SK-N-SH (cell line): Measurements from ENCODE around the gene TRAF2. TPM values are rescaled to one million over a fixed set of nuclear protein-coding genes. Genes with fewer than 3 reads are reported as not detected.

Experiments used
- CTCF ChIA-PET: fragments of 300-600, 350-600 bp; formaldehyde crosslinking; extraction: SDS; loops from one replicate; lab custom pipeline; 2021; lab: Yijun Ruan, JAX
- POLR2A ChIA-PET: fragments of 350-600 bp; sonication (Branson Sonifier 250); formaldehyde crosslinking; extraction: SDS; loops from one replicate; lab custom pipeline; 2020; ENCODE audit warnings: antibody characterized with exemption, inconsistent platforms; lab: Yijun Ruan, JAX
- DNase-seq: peaks from one replicate; pipeline ENCODE4 v3.0.0; 2012
- H2AFZ ChIP-seq: fragments of 200-600 bp; sonication (generic); 2 replicates; pipeline ENCODE4 v1.8.1; 2016; ENCODE audit warnings: antibody characterized with exemption, mild to moderate bottlenecking, low read depth
- H3F3A ChIP-seq: fragments of 200-600 bp; sonication (generic); replicated peaks from 2 replicates; pipeline ENCODE3; 2016; ENCODE audit warnings: antibody characterized with exemption, mild to moderate bottlenecking; ENCODE audit not compliant: insufficient read depth
- H3K27ac ChIP-seq, 2 experiments: fragments of 200-500 bp in 1 of 2; fragments of 200-600 bp in 1 of 2; sonication (Bioruptor generic) in 1 of 2; sonication (generic), shearing (Covaris generic) in 1 of 2; 2 replicates each; pipeline versions ENCODE4 v1.5.1 to v1.6.1; 2014 to 2016; ENCODE audit warnings: low read depth in 2 of 2, inconsistent platforms in 1 of 2, low read length in 1 of 2, mild to moderate bottlenecking in 1 of 2, mixed read lengths in 1 of 2
- H3K27me3 ChIP-seq: fragments of 200-600 bp; sonication (generic), shearing (Covaris generic); 2 replicates; pipeline ENCODE4 v1.6.1; 2016; ENCODE audit warnings: mixed run types; ENCODE audit not compliant: insufficient read depth
- H3K36me3 ChIP-seq, 2 experiments: fragments of 200-500 bp in 1 of 2; fragments of 200-600 bp in 1 of 2; sonication (Bioruptor generic) in 1 of 2; sonication (generic) in 1 of 2; replicated peaks in 1 of 2; 2 replicates each; pipeline versions ENCODE3 to v1.5.1; 2014 to 2016; ENCODE audit warnings: low read length in 1 of 2, mild to moderate bottlenecking in 1 of 2; ENCODE audit not compliant: insufficient read depth in 2 of 2, control insufficient read depth in 1 of 2
- H3K4me1 ChIP-seq, 2 experiments: fragments of 200-500 bp in 1 of 2; fragments of 200-600 bp in 1 of 2; sonication (Bioruptor generic) in 1 of 2; sonication (generic), shearing (Covaris generic) in 1 of 2; 2 replicates each; pipeline versions ENCODE4 v1.5.1 to v1.6.1; 2014 to 2016; ENCODE audit warnings: low read depth in 1 of 2, low read length in 1 of 2, mixed run types in 1 of 2; ENCODE audit not compliant: insufficient read depth in 2 of 2, control insufficient read depth in 1 of 2
- H3K4me2 ChIP-seq: fragments of 200-600 bp; sonication (generic), shearing (Covaris generic); 2 replicates; pipeline ENCODE4 v1.6.1; 2017; ENCODE audit warnings: mixed run types
- H3K4me3 ChIP-seq, 2 experiments: fragments of 200-500 bp in 1 of 2; fragments of 200-600 bp in 1 of 2; sonication (Bioruptor generic) in 1 of 2; sonication (generic), shearing (Covaris generic) in 1 of 2; 2 replicates each; pipeline versions ENCODE4 v1.5.1 to v1.8.1; 2014 to 2016; ENCODE audit warnings: low read depth in 2 of 2, inconsistent platforms in 1 of 2, low read length in 1 of 2, mild to moderate bottlenecking in 1 of 2, mixed read lengths in 1 of 2, moderate library complexity in 1 of 2
- H3K79me2 ChIP-seq: fragments of 200-600 bp; sonication (generic); 2 replicates; pipeline ENCODE4 v1.8.1; 2017; ENCODE audit warnings: mild to moderate bottlenecking; ENCODE audit not compliant: insufficient read depth
- H3K9ac ChIP-seq: fragments of 200-600 bp; sonication (generic); 2 replicates; pipeline ENCODE4 v1.6.1; 2017; ENCODE audit warnings: mixed run types
- H3K9me2 ChIP-seq: fragments of 200-600 bp; sonication (generic); 2 replicates; pipeline ENCODE4 v1.6.1; 2017; ENCODE audit warnings: mixed run types
- H3K9me3 ChIP-seq: fragments of 200-600 bp; sonication (generic); 2 replicates; pipeline ENCODE4 v1.6.1; 2017; ENCODE audit warnings: mixed run types, mild to moderate bottlenecking, moderate library complexity
- H4K20me1 ChIP-seq: fragments of 200-600 bp; sonication (generic); 2 replicates; pipeline ENCODE4 v1.6.1; 2017; ENCODE audit warnings: mild to moderate bottlenecking, mixed run types; ENCODE audit not compliant: insufficient read depth
- ELF1 ChIP-seq: IDR thresholded peaks from 2 replicates; pipeline ENCODE4 v1.4.0; 2012
- EZH2phosphoT487 ChIP-seq: fragments of 200-600 bp; sonication (generic); IDR thresholded peaks from 2 replicates; pipeline ENCODE4 v1.6.1; 2017; ENCODE audit warnings: low read depth, mixed run types, mild to moderate bottlenecking, antibody characterized with exemption, moderate library complexity, borderline replicate concordance
- FOXM1 ChIP-seq: IDR thresholded peaks from 2 replicates; pipeline ENCODE4 v1.4.0; 2012; ENCODE audit warnings: low read depth, mild to moderate bottlenecking
- GATA2 ChIP-seq: sonication (generic); formaldehyde crosslinking; IDR thresholded peaks from 2 replicates; pipeline ENCODE4 v1.5.0; 2020; ENCODE audit warnings: mild to moderate bottlenecking, missing genetic modification reagents
- JUND ChIP-seq: IDR thresholded peaks from 2 replicates; pipeline ENCODE4 v1.4.0; 2012
- MXI1 ChIP-seq: IDR thresholded peaks from 2 replicates; pipeline ENCODE4 v1.6.1; 2012; ENCODE audit warnings: mild to moderate bottlenecking, low read depth, low read length, improper control_type of control experiment
- NRF1 ChIP-seq: IDR thresholded peaks from 2 replicates; pipeline ENCODE4 v1.6.1; 2012; ENCODE audit warnings: low read depth, mild to moderate bottlenecking, low read length
- RAD21 ChIP-seq: IDR thresholded peaks from 2 replicates; pipeline ENCODE4 v1.6.1; 2012; ENCODE audit warnings: mild to moderate bottlenecking, low read length
- RXRA ChIP-seq: IDR thresholded peaks from 2 replicates; pipeline ENCODE4 v1.4.0; 2012; ENCODE audit warnings: low read depth, mild to moderate bottlenecking, borderline replicate concordance
- SIN3A ChIP-seq: IDR thresholded peaks from 2 replicates; pipeline ENCODE4 v1.6.1; 2012; ENCODE audit warnings: low read depth, mild to moderate bottlenecking, low read length, moderate library complexity, borderline replicate concordance
- WGBS: methylation state at CpG from one replicate; pipeline ENCODE4 v1.1.6; 2017; ENCODE audit warnings: low lambda C conversion rate; 5-methylcytosine and 5-hydroxymethylcytosine counted together
- polyA plus RNA-seq, 3 experiments: library from polyadenylated mRNA; depleted of rRNA; stranded (reverse); fragments of >200 nt; gene quantifications; 2 replicates each; pipeline ENCODE4 v1.2.3, GENCODE V29; 2012
- TF ChIP-seq, protein P1 (sequence below): fragments of 200-600 bp; sonication (generic); IDR thresholded peaks from 2 replicates; pipeline ENCODE4 v1.6.1; 2017; ENCODE audit warnings: antibody characterized with exemption, mild to moderate bottlenecking, moderate library complexity
- TF ChIP-seq, protein P2 (sequence below): fragments of 150-350 bp; IDR thresholded peaks from 2 replicates; pipeline ENCODE4 v1.6.1; 2017; ENCODE audit warnings: antibody characterized with exemption, low read length, low read depth, borderline replicate concordance
- TF ChIP-seq, protein P3 (sequence below): IDR thresholded peaks from 2 replicates; pipeline ENCODE4; 2012

The TRAF2 gene
- polyA plus RNA-seq, 1 of the 3 experiments (the other 2 are of a cell fraction), result 15.4 TPM

DNA sequence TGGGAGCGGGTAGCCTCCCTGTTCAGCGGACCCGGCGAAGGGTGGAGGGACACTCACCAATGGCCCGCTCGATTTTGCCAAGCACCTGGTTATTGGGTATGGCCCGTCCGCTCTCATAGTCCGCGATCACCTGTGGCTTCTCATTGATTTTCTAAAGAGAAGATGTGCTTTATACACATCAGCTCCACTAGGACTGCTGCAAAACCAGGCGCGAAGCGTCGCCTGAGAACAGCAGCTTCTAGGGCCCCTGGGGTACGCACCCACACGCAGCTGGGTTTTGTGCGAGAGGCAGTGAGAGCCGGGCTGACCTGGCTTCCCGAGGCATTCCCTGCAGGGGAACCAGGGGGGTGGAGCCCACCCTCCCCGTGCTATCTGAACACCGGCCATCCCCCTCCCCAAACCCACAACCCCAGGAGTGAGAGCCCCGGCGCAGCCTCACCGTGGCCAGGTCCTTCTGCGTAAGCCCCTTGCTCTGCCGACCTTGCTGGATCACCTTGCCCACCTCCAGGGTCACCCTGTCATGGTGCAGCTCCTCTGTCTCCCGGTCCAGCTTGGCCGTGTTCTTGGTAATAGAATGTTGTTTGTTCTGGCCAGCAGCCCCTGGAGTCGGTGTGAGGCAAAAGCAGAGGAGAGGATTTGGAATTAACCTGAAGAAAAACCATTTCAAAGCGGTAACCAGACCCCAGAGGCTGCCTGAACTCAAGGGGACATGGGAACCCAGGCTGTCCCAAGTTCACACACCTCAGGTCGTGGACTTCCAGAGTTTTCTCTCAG, 23.3 kb upstream of the TRAF2 start:
- Histone ChIP-seq H4K20me1 (no peaks in the 10 kb centered on the region), H3K9me2 (no peaks in the 10 kb centered on the region), H3K79me2 (peaks cover 43% of the 10 kb centered on the region), H3K27me3 (no peaks in the 10 kb centered on the region), H3K9me3 (no peaks in the 10 kb centered on the region)
- POLR2A ChIA-PET, result interaction anchor here (0.7 to 1.1 kb wide), 2 partner anchors 11 to 62 kb away, joined by 3 to 4 read pairs; no protein-coding TSS in a partner anchor
- no peak for TF ChIP-seq RXRA
- TF ChIP-seq SIN3A, result no peak
- no peak for TF ChIP-seq EZH2phosphoT487
- TF ChIP-seq, protein P1, sequence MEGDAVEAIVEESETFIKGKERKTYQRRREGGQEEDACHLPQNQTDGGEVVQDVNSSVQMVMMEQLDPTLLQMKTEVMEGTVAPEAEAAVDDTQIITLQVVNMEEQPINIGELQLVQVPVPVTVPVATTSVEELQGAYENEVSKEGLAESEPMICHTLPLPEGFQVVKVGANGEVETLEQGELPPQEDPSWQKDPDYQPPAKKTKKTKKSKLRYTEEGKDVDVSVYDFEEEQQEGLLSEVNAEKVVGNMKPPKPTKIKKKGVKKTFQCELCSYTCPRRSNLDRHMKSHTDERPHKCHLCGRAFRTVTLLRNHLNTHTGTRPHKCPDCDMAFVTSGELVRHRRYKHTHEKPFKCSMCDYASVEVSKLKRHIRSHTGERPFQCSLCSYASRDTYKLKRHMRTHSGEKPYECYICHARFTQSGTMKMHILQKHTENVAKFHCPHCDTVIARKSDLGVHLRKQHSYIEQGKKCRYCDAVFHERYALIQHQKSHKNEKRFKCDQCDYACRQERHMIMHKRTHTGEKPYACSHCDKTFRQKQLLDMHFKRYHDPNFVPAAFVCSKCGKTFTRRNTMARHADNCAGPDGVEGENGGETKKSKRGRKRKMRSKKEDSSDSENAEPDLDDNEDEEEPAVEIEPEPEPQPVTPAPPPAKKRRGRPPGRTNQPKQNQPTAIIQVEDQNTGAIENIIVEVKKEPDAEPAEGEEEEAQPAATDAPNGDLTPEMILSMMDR, result no peak
- TF ChIP-seq FOXM1, result no peak
- TF ChIP-seq NRF1, result no peak
- TF ChIP-seq, protein P2, sequence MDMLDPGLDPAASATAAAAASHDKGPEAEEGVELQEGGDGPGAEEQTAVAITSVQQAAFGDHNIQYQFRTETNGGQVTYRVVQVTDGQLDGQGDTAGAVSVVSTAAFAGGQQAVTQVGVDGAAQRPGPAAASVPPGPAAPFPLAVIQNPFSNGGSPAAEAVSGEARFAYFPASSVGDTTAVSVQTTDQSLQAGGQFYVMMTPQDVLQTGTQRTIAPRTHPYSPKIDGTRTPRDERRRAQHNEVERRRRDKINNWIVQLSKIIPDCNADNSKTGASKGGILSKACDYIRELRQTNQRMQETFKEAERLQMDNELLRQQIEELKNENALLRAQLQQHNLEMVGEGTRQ, result no peak
- TF ChIP-seq GATA2 (CRISPR knock-in tag), result no peak
- TF ChIP-seq ELF1, result no peak
- no peak for TF ChIP-seq JUND
- TF ChIP-seq, all 33 proteins: peak for 0
- Histone ChIP-seq H3K27ac (no peak overlapping the region), H3K36me3 (peaks cover 23 to 37% of the 10 kb centered on the region in 2 experiments), H3F3A (no peaks in the 10 kb centered on the region), H3K4me3 (no peak overlapping the region), H3K4me1 (peaks cover 9 to 19% of the 10 kb centered on the region in 2 experiments; a peak in 3 of 4 replicates), H3K4me2 (no peak overlapping the region), H2AFZ (no peak overlapping the region), H3K9ac (no peak overlapping the region)
- WGBS, result 93% methylated on average over 27 of the region's 31 CpGs
- CTCF ChIA-PET, result interaction anchor here (0.6 to 2.0 kb wide), 3 partner anchors 21 to 172 kb away, joined by 3 to 4 read pairs (median 4); partner anchors contain the start of gene AJM1
- DNase-seq, result no peak

GRCh38 chr9:136863623-136864273, 22.6 kb upstream of the TRAF2 start:
- TF ChIP-seq RAD21 (no peak), GATA2 (CRISPR knock-in tag) (no peak), MXI1 (no peak)
- TF ChIP-seq, protein P3, sequence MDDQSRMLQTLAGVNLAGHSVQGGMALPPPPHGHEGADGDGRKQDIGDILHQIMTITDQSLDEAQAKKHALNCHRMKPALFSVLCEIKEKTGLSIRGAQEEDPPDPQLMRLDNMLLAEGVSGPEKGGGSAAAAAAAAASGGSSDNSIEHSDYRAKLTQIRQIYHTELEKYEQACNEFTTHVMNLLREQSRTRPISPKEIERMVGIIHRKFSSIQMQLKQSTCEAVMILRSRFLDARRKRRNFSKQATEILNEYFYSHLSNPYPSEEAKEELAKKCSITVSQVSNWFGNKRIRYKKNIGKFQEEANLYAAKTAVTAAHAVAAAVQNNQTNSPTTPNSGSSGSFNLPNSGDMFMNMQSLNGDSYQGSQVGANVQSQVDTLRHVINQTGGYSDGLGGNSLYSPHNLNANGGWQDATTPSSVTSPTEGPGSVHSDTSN, result no peak
- no peak for DNase-seq
- H3K9me2 ChIP-seq, result no peaks in the 10 kb centered on the region
- H3K36me3 ChIP-seq, result peaks cover 23 to 34% of the 10 kb centered on the region in 2 experiments
- no peaks in the 10 kb centered on the region for H3K27me3 ChIP-seq
- H3F3A ChIP-seq, result no peaks in the 10 kb centered on the region
- no peak overlapping the region for H3K27ac ChIP-seq
- WGBS, result 98% methylated on average over 12 of the region's 12 CpGs
- H3K4me1 ChIP-seq, result peaks cover 9 to 18% of the 10 kb centered on the region in 2 experiments; a peak in 3 of 4 replicates
- H2AFZ ChIP-seq, result no peak overlapping the region
- ChIA-PET POLR2A (interaction anchor here (1.1 kb wide), 1 partner anchor 12 kb away, joined by 3 read pairs; no protein-coding TSS in a partner anchor), CTCF (interaction anchor here (0.6 to 2.0 kb wide), 2 partner anchors 22 to 46 kb away, joined by 3 to 4 read pairs; partner anchors contain the start of gene AJM1)
- H3K9me3 ChIP-seq, result no peaks in the 10 kb centered on the region
- H3K4me2 ChIP-seq, result no peak overlapping the region
- no peak overlapping the region for H3K9ac ChIP-seq
- H4K20me1 ChIP-seq, result no peaks in the 10 kb centered on the region
- peaks cover 43% of the 10 kb centered on the region for H3K79me2 ChIP-seq
- H3K4me3 ChIP-seq, result no peak overlapping the region
